ENCODE measurements around the gene EEA1.

The EEA1 gene

DNA sequence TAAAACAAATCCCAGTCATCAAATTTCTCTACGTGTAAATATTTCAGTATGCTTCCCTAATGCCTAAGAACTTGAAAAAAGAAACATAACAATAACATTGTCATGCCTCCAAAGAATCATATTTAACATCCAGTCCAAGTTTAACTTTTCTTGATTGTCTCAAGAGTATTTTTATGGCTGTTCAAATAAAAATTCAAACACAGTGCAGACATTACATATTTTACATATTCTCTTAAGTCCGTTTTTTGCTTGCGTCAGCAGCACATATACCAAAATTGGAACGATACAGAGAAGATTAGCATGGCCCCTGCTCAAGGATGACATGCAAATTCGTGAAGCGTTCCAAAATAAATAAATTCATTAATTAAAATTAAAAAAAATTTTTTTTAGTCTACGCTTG, 23.3 kb upstream of the EEA1 start (continued):
- TF ChIP-seq, protein P1, sequence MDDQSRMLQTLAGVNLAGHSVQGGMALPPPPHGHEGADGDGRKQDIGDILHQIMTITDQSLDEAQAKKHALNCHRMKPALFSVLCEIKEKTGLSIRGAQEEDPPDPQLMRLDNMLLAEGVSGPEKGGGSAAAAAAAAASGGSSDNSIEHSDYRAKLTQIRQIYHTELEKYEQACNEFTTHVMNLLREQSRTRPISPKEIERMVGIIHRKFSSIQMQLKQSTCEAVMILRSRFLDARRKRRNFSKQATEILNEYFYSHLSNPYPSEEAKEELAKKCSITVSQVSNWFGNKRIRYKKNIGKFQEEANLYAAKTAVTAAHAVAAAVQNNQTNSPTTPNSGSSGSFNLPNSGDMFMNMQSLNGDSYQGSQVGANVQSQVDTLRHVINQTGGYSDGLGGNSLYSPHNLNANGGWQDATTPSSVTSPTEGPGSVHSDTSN (CRISPR knock-in tag; IDR thresholded peaks at IDR 0.05) = no peak
- TF ChIP-seq ZNF223 (tag by site-specific recombination; IDR thresholded peaks at IDR 0.05) = no peak
- TF ChIP-seq MZF1 (tag by site-specific recombination; IDR thresholded peaks at IDR 0.05; ENCODE audit: borderline replicate concordance) = no peak
- no peak for TF ChIP-seq GFI1B (tag by site-specific recombination; IDR thresholded peaks at IDR 0.05)

DNA sequence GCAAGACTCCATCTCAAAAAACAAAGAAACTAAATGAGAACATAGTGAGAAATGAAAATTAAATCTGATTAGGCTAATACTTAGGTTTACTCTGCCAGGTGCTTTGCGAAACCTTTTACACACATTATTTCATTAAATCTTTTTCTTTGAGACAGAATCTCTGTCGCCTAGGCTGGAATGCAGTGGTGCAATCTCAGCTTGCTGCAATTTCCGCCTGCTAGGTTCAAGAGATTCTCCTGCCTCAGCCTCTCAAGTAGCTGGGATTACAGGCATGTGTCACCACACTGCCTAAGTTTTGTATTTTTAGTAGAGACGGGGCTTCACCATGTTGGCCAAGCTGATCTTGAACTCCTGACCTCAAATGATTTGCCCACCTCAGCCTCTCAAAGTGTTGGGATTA, 21.9 kb upstream of the EEA1 start:
- Histone ChIP-seq H3K9me3 (ENCODE audit: control insufficient read depth, insufficient read depth, low read depth, low read length) (no peaks in the 10 kb centered on the region), H3K27ac (ENCODE audit: extremely low read depth, low read depth, low read length) (no peak overlapping the region), H3K4me3 (ENCODE audit: low read depth, low read length) (no peak overlapping the region), H3K4me1 (ENCODE audit: control insufficient read depth, insufficient read depth, low read length) (no peaks in the 10 kb centered on the region), H3K36me3 (ENCODE audit: control insufficient read depth in 2 of 2, insufficient read depth in 1 of 2, low read length in 2 of 2) (no peaks in the 10 kb centered on the region)
- no peak for TF ChIP-seq GLI2 (tag by site-specific recombination; IDR thresholded peaks at IDR 0.05; ENCODE audit: borderline replicate concordance, low read depth)
- POLR2A ChIA-PET = no interaction called here
- CTCF ChIA-PET = no interaction called here

DNA sequence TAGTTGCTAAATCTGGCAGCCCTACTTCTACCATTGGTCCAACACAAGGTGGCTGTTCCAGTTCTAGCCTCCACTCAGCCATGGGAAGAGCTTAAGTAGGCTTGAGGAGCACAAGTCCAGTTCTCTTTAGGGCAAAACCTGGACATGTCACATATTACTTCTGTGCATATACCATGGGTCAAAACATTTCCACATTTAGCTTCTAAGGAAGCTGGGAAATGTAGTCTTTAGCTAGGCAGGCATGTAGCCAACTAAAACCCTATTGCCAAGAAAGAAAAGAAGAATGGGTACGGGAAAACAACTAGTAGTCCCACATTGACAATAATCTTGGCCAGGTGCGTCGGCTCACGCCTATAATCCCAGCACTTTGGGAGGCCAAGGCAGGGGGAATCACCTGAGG, 20.9 kb upstream of the EEA1 start:
- TF ChIP-seq ZSCAN23 (tag by site-specific recombination; IDR thresholded peaks at IDR 0.05) = no peak
- no peak for TF ChIP-seq ZNF514 (tag by site-specific recombination; IDR thresholded peaks at IDR 0.05)
- no peak for TF ChIP-seq ZFP3 (tag by site-specific recombination; IDR thresholded peaks at IDR 0.05; ENCODE audit: low read depth)
- TF ChIP-seq ZNF140 (tag by site-specific recombination; IDR thresholded peaks at IDR 0.05) = no peak
- no peak for TF ChIP-seq ZNF776 (tag by site-specific recombination; IDR thresholded peaks at IDR 0.05; ENCODE audit: borderline replicate concordance)
- TF ChIP-seq ZNF112 (tag by site-specific recombination; IDR thresholded peaks at IDR 0.05) = no peak
- TF ChIP-seq, protein P2, sequence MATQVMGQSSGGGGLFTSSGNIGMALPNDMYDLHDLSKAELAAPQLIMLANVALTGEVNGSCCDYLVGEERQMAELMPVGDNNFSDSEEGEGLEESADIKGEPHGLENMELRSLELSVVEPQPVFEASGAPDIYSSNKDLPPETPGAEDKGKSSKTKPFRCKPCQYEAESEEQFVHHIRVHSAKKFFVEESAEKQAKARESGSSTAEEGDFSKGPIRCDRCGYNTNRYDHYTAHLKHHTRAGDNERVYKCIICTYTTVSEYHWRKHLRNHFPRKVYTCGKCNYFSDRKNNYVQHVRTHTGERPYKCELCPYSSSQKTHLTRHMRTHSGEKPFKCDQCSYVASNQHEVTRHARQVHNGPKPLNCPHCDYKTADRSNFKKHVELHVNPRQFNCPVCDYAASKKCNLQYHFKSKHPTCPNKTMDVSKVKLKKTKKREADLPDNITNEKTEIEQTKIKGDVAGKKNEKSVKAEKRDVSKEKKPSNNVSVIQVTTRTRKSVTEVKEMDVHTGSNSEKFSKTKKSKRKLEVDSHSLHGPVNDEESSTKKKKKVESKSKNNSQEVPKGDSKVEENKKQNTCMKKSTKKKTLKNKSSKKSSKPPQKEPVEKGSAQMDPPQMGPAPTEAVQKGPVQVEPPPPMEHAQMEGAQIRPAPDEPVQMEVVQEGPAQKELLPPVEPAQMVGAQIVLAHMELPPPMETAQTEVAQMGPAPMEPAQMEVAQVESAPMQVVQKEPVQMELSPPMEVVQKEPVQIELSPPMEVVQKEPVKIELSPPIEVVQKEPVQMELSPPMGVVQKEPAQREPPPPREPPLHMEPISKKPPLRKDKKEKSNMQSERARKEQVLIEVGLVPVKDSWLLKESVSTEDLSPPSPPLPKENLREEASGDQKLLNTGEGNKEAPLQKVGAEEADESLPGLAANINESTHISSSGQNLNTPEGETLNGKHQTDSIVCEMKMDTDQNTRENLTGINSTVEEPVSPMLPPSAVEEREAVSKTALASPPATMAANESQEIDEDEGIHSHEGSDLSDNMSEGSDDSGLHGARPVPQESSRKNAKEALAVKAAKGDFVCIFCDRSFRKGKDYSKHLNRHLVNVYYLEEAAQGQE (tag by site-specific recombination; IDR thresholded peaks at IDR 0.05) = no peak
- TF ChIP-seq, protein P3, sequence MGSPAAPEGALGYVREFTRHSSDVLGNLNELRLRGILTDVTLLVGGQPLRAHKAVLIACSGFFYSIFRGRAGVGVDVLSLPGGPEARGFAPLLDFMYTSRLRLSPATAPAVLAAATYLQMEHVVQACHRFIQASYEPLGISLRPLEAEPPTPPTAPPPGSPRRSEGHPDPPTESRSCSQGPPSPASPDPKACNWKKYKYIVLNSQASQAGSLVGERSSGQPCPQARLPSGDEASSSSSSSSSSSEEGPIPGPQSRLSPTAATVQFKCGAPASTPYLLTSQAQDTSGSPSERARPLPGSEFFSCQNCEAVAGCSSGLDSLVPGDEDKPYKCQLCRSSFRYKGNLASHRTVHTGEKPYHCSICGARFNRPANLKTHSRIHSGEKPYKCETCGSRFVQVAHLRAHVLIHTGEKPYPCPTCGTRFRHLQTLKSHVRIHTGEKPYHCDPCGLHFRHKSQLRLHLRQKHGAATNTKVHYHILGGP (tag by site-specific recombination; IDR thresholded peaks at IDR 0.05) = no peak
- ChIA-PET CTCF (interaction anchor here (0.6 kb wide), 1 partner anchor 529 kb away, joined by 3 read pairs; no protein-coding TSS in a partner anchor), POLR2A (no interaction called here)
- Histone ChIP-seq H3K27ac (ENCODE audit: extremely low read depth, low read depth, low read length) (no peak overlapping the region), H3K9me3 (ENCODE audit: control insufficient read depth, insufficient read depth, low read depth, low read length) (no peaks in the 10 kb centered on the region), H3K4me3 (ENCODE audit: low read depth, low read length) (no peak overlapping the region), H3K36me3 (ENCODE audit: control insufficient read depth in 2 of 2, insufficient read depth in 1 of 2, low read length in 2 of 2) (no peaks in the 10 kb centered on the region), H3K4me1 (ENCODE audit: control insufficient read depth, insufficient read depth, low read length) (no peaks in the 10 kb centered on the region)

DNA sequence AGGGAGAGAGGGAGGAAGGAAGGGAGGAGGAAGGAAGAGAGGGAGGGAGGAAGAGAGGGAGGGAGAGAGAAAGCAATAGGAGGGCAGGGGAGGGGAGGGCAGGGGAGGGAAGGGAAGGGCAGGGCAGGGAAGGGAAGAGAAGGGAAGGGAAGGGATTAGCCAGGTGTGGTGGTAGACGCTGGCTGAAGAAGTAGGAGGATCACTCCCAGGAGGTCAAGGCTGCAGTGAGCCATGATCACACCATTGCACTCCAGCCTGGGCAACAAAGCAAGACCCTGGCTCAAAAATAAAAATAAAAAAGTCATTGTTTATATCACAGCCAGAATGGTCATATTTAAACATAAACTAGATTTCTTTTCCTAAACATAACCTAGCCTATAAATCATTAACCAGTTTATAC, 20.4 kb upstream of the EEA1 start:
- H3K4me3 ChIP-seq (ENCODE audit: low read depth, low read length) = no peak overlapping the region
- CTCF ChIA-PET = interaction anchor here (0.6 kb wide), 1 partner anchor 148 kb away, joined by 4 read pairs; no protein-coding TSS in a partner anchor
- POLR2A ChIA-PET = no interaction called here
- TF ChIP-seq, protein P4, sequence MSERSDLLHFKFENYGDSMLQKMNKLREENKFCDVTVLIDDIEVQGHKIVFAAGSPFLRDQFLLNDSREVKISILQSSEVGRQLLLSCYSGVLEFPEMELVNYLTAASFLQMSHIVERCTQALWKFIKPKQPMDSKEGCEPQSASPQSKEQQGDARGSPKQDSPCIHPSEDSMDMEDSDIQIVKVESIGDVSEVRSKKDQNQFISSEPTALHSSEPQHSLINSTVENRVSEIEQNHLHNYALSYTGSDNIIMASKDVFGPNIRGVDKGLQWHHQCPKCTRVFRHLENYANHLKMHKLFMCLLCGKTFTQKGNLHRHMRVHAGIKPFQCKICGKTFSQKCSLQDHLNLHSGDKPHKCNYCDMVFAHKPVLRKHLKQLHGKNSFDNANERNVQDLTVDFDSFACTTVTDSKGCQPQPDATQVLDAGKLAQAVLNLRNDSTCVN (tag by site-specific recombination; optimal IDR thresholded peaks at IDR 0.05) = no peak
- TF ChIP-seq ZNF366 (tag by site-specific recombination; conservative IDR thresholded peaks at IDR 0.05) = peak; percentile 47; the same call in 1 of the 2 replicates
- TF ChIP-seq, protein P5, sequence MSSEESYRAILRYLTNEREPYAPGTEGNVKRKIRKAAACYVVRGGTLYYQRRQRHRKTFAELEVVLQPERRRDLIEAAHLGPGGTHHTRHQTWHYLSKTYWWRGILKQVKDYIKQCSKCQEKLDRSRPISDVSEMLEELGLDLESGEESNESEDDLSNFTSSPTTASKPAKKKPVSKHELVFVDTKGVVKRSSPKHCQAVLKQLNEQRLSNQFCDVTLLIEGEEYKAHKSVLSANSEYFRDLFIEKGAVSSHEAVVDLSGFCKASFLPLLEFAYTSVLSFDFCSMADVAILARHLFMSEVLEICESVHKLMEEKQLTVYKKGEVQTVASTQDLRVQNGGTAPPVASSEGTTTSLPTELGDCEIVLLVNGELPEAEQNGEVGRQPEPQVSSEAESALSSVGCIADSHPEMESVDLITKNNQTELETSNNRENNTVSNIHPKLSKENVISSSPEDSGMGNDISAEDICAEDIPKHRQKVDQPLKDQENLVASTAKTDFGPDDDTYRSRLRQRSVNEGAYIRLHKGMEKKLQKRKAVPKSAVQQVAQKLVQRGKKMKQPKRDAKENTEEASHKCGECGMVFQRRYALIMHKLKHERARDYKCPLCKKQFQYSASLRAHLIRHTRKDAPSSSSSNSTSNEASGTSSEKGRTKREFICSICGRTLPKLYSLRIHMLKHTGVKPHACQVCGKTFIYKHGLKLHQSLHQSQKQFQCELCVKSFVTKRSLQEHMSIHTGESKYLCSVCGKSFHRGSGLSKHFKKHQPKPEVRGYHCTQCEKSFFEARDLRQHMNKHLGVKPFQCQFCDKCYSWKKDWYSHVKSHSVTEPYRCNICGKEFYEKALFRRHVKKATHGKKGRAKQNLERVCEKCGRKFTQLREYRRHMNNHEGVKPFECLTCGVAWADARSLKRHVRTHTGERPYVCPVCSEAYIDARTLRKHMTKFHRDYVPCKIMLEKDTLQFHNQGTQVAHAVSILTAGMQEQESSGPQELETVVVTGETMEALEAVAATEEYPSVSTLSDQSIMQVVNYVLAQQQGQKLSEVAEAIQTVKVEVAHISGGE (tag by site-specific recombination; conservative IDR thresholded peaks at IDR 0.05; ENCODE audit: low read depth) = no peak
- no peak for TF ChIP-seq BCL11B (tag by site-specific recombination; IDR thresholded peaks at IDR 0.05; ENCODE audit: low read depth)
- TF ChIP-seq ZNF776 (tag by site-specific recombination; IDR thresholded peaks at IDR 0.05; ENCODE audit: borderline replicate concordance) = no peak
- no peak for TF ChIP-seq GLI2 (tag by site-specific recombination; IDR thresholded peaks at IDR 0.05; ENCODE audit: borderline replicate concordance, low read depth)
- TF ChIP-seq ZNF16 (tag by site-specific recombination; IDR thresholded peaks at IDR 0.05; ENCODE audit: low read depth) = no peak
- no peak for TF ChIP-seq ZNF843 (tag by site-specific recombination; IDR thresholded peaks at IDR 0.05)
- H3K27ac ChIP-seq (ENCODE audit: extremely low read depth, low read depth, low read length) = no peak overlapping the region
- H3K4me1 ChIP-seq (ENCODE audit: control insufficient read depth, insufficient read depth, low read length) = no peaks in the 10 kb centered on the region
- no peaks in the 10 kb centered on the region for H3K9me3 ChIP-seq (ENCODE audit: control insufficient read depth, insufficient read depth, low read depth, low read length)
- no peaks in the 10 kb centered on the region for H3K36me3 ChIP-seq (ENCODE audit: control insufficient read depth in 2 of 2, insufficient read depth in 1 of 2, low read length in 2 of 2)

Data from HEK293 (cell line).